Prostate gland (tissue), 2 donors: ENCODE results near the gene IL12A.

ENCODE experiments used
- CTCF ChIP-seq, 4 experiments: fragments of 200-600 bp in 2 of 4; fragments of 450-650 bp in 2 of 4; sonication (generic) in 2 of 4; IDR thresholded peaks; 1 replicate in 3 of 4; 2 replicates in 1 of 4; pipeline ENCODE4 v1.5.1; 2016 to 2019; ENCODE audit warnings: antibody characterized with exemption in 4 of 4, mild to moderate bottlenecking in 2 of 4, moderate library complexity in 2 of 4
- POLR2A ChIP-seq: fragments of 450-650 bp; IDR thresholded peaks from one replicate; pipeline ENCODE4 v1.6.1; 2016; ENCODE audit warnings: antibody characterized with exemption, mild to moderate bottlenecking
- POLR2AphosphoS5 ChIP-seq: sonication (generic); formaldehyde crosslinking; IDR thresholded peaks from one replicate; pipeline ENCODE4 v1.6.1; 2017; ENCODE audit warnings: antibody characterized with exemption

- TF ChIP-seq POLR2A, result no peak
- no peak for TF ChIP-seq CTCF (IDR thresholded peaks at IDR 0.05)
- no peak for TF ChIP-seq POLR2AphosphoS5
These were observed 52.8 kb downstream of the IL12A start for GRCh38 chr3:160041465-160041864.
